Measurements from ENCODE around the gene RNU1-2. TPM values are rescaled to one million over a fixed set of nuclear protein-coding genes. Genes with fewer than 3 reads are reported as not detected.
"Not testable (repeated sequence)": the region's sequence is repeated elsewhere in the genome, so short reads cannot be mapped to it uniquely, and the experiment has no call there.

RNU1-2 gene
- polyA plus RNA-seq, 10 donors = 1.2 TPM; not detected in 9

DNA sequence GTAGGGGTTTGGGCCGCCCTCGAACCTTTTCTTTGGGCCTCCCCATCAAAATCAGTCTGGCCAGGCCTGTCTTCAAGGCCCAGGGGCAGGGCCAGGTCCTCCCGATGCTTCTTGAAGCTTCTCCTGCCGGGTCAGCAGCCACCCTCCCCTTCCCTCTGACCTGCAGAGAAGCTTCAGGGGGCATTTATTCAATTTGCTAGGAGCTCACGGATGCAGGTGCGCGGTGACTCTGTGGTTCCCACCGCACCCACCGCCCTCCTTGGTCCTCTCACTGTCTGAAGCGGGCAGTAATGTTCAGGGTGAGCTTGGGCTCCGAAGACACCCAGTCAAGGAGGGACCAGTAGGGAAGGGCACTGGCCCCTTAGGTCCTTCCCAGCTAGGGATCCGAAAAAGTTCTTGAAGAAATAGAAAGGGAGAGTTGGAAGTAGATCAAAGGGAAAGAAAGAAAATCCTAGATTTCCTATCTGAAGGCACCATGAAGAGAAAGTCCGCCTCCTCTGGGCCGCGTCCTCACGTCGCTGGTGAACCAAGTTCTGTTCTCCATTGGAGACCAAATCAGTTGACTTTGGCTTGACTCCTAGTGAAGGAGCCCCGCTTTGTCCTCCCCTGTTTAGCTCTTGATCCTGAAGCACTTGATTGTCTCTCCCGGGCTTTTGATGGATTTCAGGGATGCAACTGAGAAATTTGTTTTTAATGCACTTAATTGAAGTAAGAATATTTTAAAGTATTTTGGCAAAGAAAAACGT, 8.7 kb upstream of the RNU1-2 start:
- no peak for DNase-seq

DNA sequence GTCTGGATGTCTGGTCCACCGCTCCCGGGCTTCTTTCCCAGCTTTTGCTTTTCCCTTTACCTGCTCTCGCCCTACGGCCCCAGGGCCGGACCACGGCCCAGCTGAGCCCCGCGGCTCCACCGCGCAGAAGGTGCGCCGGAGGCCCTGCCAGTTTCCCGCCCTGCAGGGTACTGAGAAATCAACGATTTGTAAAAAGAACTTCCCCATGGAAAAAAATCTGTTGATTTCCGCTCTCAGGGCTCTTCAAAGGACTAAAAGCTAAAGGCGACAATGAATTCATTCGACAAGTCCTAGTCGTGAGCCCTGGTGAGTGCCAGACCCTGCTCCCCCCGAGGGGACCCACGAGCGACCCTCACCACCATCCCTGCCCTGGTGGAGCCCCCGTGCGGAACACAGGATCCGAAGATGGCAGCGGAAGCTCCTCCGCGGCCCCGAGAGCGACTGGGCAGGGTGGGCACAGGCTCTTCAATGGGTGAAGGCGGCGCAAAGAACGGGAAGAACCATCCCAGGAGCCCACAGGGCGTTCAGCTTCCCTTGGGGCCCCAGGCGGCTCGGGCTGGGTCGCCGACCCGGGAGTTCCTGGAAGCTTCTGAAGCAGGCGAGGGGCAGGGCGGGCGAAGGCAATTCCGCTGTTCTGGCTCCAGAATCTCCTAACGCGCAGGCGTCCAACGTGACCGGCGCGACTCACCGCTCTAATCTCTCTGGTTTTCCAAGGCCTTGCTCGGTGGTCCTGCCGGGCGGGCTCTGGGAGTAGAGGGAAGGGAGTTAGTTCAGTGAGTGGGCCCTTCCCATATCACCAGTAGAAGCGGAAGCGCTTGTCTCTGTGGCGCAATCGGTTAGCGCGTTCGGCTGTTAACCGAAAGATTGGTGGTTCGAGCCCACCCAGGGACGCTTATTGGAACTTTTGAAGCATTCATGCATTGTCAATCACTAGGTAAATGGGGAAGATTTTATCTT, 6.6 kb upstream of the RNU1-2 start:
- peak; percentile 69 to 91 (median 78) for DNase-seq

DNA sequence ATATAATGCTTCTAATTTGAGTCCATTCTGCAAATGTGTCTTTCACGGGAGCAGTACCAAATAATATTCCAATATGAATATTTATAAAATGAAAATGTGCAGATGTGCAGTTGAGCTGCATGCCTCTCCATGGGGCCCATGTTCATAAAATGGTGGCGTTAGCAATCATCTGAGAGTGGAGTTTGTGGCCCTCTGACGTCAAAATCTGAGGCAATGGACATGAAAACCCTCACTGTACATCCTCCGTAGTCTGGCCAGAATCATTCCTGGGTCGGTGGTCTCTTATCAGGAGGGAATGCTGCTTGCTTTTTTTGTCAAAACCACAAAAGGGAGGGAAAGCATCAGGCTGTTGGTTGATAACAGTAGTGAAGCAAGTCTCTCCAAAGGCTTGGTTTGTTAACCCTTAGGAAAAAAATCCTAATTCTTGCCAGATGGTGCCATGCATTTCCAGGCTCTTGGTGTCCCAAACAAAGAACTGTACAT, 5.2 kb upstream of the RNU1-2 start:
- DNase-seq = not testable (repeated sequence)

DNA sequence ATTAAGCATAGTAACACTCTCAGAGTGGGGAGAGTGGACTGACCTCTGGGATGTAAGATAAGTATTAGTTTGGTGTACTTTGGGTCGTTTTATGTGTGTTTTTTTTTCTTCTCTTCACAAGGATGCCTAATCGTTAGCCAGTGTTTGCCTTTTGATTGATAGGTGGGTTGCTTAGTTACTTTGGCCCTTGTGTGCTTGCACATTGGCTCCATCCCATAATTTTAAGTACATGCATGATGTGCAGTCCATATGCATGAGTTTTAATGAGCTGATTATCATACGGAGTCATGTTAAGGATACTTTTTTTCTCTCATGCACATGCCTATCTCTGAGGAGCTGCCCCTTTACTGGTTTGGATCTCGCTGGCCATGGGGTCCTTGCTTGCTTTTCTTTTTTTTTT, 4.7 kb upstream of the RNU1-2 start:
- not testable (repeated sequence) for DNase-seq

DNA sequence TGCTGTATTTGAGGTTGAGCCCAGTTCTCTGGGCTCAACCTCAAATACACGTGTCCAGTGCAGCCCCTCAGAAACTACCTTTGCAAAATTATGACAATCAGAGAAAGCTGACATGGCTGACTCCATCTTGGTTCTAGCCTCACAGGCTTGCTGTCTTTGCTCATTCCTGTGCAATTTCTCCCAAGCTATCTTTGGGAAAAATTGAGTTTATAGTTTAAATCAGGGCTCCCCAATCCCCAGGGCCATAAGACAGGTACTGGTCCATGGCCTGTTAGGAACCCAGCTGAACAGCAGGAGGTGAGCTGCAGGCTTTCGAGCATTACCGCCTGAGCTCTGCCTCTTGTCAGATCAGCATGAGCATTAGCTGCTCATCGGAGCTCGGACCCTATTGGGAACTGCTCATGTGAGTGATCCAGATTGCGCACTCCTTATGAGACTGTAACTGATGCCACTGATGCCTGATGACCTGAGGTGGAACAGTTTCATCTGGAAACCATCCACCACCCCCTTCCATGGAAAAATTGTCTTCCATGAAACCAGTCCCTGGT, 2.7 kb upstream of the RNU1-2 start:
- not testable (repeated sequence) for DNase-seq

DNA sequence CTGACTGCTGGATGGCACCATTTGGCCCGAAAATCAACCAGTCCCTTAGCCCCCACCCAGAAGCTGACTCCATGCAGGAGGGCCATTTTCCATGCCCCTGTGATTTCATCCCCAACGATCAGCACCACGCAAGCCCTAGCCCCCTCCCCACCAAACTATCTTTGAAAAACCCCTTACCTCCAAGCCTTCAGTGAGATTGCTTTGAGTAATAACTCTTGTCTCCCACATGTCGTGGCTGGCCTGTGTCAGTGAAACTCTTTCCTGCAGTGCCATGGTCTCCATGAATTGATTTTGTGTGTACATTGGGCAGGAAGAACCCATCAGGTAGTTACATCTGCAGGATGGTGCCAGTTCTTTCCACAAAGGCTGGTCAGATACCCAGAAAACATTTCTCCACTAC, 2.0 kb upstream of the RNU1-2 start:
- not testable (repeated sequence) for DNase-seq

DNA sequence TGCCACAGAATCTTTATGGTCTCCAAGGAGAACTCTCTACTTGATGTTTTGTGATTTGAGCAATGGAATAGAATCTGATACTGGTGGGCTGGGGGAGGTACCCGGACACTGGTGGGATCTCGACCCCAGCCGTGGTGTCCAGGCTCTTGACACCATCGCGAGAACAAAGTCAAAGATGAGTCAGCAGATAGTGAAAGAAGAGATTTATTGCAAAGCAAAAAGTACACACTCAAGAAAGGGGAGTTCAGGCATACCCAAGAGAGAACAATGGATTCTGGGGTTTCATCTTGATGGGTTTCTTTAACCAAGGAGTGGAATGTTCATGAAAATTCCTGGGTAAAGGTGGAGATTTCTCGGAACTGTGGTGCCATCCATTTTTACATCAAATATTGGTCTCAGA, 1.4 kb upstream of the RNU1-2 start:
- DNase-seq = not testable (repeated sequence)

DNA sequence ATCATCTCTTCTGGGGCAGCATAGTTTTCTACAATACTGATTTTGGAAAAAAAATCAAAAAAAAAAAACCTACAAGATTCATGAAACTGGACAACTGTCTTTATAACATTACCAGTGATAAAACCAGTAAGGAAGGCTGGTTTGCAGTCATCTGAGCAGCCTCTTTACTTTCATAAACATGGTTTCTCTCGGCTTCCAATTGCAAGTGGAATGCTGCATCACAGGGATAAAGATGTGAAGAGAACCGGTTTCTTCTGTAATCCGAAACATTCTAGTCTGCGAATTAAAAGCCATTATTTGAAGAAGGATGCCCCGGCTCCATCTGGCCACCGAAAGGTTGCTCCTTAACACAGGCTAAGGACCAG, 565 bp upstream of the RNU1-2 start:
- not testable (repeated sequence) for DNase-seq

DNA sequence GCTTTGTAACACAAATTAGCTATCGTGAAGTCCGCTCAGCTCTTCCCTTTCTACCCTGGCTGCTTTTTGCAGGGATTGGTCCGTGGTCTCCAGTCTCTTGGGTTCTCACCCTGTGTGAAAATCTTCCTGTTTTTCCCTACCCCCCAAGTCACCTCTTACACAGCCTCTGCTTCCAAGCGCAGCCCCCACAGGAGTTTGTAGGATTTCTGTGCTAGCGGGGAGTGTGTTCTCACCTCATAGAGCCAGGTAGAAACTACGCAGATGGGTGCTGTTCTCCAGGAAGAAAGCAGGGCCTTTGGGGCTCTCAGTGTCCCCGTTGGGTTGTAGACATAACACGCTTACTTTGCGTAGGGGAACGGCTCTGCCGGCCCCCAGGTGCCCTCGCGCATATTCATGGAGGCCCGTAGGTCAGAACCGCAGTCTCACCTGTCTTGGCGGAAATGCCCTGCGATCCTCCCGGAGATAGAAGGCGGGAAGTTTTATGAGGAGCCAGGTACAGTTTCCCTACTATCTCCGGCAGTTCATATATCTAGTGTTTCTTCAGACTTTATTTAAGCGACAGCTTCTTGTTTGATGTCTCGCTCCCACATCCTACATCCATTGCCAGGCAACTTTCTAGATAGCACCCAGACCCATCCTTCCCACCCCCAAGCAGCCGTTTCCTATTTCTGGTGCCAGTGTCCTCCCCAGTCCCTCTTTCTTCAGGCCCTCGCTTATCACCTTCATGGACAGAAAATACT, 706 bp downstream of the RNU1-2 start:
- DNase-seq = peak in 2 of 3 donors; percentile 61 to 79

DNA sequence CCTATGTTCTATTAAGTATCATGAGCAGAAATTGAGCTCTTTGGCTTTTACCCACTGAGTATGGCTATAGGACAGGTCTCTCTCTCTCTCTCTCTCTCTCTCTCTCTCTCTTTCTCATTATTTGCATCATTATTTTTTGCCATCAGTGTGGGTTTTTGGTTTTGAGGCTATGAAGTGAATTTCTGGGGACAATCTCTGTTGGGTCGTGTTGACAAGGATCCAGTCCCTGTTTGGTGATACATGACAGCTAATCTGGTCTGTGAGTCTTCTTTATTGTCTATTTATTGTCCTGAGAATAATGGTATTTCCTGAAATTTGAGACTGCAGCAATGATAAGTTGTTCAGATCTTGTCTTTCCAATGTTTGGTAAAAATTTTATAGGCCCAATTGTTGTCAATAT, 1.9 kb downstream of the RNU1-2 start:
- DNase-seq = not testable (repeated sequence)

DNA sequence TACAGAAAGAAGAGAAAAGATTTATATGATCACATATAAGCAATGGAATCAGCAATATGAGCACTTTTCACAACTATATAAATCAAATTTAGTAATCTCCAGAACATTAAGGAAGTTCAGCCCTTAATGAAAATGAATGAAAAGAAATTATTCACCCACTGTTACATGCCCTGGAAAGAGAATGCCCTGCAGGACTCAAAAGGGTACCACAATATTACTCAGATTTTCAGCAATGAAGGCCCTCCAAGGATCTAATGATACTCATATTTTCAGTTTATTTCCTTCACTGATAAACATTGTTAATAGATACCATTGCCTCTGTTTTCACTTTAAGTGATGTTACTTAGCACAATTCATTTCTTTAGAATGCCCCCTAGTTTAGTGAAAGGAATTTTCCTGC, 2.5 kb downstream of the RNU1-2 start:
- DNase-seq = not testable (repeated sequence)

DNA sequence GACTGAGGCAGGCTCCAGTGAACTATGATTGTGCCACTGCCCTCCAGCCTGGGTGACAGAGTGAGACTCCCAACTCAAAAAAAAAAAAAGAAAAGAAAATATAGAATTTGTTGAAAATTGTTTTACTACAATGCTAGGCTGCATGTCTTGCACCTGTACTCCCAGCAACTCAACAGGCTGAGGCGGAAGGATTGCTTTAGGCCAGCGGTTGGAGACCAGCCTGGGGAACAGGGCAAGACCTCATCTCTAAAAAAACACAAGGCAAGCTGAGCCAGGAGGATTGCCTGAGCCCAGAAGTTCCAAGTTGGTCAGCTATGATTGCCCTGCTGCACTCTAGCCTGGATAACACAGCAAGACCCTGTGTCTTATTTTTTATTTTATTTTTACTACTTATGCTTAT, 3.2 kb downstream of the RNU1-2 start:
- not testable (repeated sequence) for DNase-seq

DNA sequence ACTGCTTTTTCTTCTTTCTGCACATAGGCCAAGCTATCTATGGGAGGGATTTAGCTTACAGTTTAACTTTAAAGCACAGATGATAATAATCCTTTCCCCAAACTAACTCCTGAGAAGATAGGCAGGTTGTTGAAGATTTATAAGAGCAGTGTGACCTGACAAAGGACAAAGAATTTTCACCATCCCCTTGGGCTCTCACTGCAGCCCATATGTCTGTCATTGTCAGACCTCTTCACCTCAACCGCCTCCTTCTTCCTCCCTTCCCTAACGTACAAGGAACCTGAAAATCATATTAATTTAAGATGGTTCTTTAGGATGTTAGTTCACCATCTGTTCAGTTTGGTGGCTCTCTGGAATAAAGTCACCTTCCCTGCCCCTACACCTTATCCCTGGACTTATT, 5.0 kb downstream of the RNU1-2 start:
- no peak for DNase-seq

DNA sequence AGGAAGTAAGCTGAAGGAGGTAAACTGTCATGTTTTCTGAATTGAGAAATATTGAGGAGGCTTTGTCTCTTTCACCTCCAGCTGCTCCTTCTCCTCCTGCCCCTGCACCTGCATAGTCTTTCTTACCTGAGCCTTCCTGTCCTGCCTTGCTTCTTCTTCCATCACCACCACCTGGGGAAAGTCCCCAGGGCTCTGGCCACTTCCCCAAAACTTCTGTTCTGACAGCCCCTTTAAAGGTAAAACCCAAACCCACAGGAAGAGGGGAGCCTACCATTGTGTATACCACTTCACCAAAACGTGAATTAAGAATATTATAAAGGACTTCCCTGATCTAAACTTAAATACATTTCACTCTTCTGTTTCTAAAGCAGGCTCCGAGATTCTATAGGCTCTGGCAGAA, 5.6 kb downstream of the RNU1-2 start:
- not testable (repeated sequence) for DNase-seq

DNA sequence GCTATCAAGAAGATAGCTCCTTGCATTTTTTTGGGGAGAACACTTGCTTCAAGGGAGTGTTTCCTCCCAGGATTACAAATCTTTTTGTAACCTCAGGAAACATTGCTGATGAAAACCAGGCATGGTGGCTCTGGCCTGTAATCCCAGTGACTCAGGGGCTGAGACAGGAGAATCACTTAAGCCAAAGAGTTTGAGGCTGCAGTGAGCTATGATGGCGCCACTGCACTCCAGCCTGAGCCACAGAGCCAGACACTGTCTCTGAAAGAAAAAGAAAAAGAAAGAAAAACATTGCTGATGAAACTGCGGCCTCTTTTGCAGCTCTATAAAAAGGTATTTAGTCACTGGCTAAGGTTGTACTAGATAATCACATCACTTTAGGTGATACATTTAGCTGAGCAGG, 7.3 kb downstream of the RNU1-2 start:
- DNase-seq = no peak

DNA sequence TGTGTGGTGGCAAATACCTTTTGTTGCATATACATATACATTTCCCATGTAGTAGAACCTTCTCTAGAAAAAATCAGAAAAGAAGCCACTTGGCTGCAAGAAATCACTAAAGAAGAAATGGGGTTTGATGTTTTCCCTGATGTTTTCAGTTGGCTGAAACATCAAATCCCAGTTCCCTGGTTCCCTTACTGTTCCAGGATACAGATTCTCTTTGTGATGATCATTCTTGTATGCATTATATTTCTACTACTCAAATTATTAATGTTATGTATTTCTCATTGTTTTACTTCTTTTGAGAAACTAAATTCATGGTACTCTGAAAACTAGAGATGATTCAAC, 7.6 kb downstream of the RNU1-2 start:
- DNase-seq = no peak

DNA sequence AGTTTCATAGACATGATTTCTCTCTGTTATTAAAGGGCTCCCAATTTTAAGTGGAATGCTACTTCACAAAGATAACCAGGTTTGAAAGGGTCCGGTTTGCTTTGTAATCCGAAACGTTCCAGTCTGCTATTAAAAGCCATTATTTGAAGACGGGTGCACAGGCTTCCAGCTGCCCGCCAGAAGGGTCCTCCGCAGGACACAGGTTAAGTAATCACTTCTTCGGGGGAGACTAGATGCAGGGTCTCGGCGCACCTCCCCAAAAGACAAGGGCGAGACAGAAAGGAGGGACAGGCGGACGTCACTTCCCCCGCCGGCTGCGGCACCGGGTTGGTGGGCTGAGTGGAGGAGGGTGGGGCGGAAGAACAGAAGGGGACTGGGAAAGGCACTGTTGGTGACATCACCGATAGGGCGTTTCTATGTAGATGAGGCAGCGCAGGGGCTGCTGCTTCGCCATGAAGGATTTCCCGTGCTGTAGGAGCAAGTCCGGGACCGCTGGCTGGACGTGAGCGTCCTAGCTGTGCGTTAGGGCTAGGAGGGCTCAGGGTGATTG, 8.9 kb downstream of the RNU1-2 start:
- DNase-seq = peak; percentile 96 to 100 (median 99)

DNA sequence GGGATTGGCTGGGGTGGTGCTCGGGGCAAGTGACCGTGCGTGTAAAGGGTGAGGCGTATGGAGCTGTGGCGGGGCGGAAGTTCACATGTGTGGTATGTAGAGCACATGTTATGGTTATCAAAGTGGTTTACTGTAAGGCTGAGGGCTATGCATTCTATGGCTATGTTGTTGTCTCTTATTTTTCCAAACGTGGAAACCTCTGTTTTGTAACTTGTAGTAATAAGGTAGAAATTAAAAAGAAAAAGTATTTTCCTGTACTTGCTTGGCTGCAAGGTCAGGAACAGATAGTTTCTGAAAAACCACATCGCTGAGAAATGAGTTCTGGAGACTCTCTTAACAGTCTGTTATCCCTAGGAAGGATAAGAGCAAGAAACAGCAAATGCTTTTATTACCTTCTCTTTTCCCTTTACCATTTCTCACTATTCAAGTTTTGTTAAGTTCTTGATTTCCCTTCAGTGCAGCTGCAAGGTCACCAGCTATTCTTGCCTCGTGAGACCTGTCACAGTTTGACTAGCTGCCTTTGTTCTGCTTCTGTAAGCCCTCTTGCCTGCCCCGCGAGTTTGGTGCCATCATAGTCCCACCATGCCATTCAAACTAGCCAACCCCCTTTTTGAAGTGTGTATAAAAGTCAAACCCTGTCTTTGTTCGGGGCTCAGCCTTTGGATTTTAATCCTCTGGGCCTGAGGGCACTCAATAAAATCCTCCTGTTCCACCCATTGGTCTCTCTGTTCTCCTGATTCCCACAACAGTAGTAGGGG, 9.5 kb downstream of the RNU1-2 start:
- DNase-seq = peak in 1 of 3 donors; percentile 89

DNA sequence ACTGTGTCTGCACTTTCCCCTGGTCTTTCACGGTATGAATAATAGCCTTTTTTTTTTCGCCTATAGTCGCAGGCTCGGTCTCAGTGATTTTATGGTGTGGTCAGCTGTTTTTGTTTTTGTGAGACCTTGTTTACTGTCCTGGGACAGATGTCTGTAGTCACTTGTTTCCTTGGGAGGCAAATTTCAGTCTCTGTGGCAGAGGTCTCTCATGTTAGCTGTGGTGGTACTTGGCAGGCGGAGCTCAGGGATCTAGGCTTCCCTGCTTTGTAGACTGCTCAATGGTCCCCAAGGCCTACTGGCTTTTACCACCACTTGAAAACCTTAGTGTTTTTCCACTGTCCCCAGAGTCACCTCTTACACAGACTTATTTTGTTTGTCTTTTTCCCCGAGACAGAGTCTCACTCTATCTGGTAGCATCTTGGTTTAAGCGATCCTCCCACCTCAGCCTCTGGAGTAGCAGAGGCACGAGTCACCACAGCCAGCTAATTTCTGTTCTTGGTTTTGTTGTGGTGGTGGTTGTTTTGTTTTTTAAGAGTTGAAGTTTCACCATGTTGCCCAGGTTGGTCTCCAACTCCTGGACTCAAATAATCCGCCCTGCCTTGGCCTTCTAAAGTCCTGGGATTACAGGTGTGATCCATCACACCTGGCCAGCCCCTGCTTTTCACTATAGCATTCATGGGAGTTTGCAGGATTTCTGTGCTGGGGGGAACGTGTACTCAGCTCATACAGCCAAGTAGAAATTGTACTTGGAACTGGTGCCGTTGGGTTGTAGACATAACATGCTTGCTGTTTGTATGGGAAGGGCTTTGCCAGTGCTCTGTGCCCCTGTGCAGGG, 10.3 kb downstream of the RNU1-2 start:
- no peak for DNase-seq

DNA sequence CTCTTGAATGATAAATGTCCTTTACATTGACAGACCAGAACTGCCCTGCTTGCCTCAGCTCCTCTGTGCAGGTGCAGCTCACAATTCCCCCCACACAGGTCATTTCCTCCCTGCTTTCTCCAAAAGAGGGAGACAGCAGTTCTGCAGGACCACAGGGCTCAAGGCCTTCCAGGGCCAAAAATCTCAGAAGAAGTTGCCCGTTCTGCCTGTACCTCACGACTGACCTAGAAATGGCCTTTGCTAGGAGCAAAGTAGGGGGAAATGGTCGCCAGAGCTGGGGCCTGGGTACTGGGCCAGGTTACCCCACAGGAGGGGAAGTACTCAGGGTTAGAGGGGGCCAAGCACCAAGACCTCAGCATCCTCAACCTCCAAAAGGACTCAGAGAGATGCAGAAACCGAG, 11.1 kb downstream of the RNU1-2 start:
- DNase-seq = no peak
